Measurements from ENCODE around the gene EME1.

DNA sequence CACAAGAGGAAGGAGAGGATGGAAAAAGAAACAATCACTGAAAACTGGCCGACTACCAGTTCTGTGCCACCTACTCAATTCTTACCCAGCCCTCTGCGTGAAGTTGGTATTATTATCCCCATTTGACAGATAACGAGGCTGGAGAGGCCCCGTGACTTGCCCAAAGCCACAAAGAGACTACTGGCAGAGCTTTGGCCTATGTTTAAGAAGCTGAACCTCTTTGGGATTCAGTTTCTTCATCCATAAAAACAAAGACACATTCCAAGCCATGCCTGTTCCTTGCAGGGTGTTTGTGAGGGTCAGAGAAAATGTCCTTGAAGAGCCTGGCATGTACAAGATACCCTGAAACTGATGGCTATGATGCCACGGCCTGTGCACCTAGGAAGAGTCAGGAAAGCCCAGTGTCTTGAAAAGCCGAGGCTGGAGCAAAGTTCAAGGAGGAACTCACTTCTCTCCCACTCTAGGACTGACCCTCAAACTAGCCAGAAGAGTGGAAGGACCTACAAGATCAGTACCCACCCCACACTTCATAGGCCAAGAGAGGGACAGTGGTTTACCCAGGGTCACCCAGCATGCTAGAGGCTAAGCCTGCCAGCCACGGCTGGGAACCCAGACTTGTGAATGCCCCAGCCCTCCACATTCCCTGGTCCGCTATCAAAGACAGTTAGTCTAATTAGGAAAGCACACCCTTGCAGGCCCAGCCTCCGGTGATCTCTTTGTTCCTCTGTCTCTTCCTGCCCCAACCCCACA is 51.4 kb downstream of the EME1 start:
- TF ChIP-seq, protein P1, sequence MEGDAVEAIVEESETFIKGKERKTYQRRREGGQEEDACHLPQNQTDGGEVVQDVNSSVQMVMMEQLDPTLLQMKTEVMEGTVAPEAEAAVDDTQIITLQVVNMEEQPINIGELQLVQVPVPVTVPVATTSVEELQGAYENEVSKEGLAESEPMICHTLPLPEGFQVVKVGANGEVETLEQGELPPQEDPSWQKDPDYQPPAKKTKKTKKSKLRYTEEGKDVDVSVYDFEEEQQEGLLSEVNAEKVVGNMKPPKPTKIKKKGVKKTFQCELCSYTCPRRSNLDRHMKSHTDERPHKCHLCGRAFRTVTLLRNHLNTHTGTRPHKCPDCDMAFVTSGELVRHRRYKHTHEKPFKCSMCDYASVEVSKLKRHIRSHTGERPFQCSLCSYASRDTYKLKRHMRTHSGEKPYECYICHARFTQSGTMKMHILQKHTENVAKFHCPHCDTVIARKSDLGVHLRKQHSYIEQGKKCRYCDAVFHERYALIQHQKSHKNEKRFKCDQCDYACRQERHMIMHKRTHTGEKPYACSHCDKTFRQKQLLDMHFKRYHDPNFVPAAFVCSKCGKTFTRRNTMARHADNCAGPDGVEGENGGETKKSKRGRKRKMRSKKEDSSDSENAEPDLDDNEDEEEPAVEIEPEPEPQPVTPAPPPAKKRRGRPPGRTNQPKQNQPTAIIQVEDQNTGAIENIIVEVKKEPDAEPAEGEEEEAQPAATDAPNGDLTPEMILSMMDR (IDR thresholded peaks at IDR 0.05), result no peak
- TF ChIP-seq POLR2A (IDR thresholded peaks at IDR 0.05), result no peak
